Stimulated activated CD4-positive, alpha-beta T cell treated with anti-CD3 and anti-CD28 coated beads, Interleukin-4, amount 100 ng/mL, for 48 hours (primary cell): Measurements from ENCODE around the gene TM7SF3.

Experiments used
- DNase-seq, 2 donors: peaks; one replicate each; pipeline ENCODE4 v3.0.0-alpha.2; 2020; ENCODE audit warnings: low read depth in 2 of 2

Gene TM7SF3

DNA sequence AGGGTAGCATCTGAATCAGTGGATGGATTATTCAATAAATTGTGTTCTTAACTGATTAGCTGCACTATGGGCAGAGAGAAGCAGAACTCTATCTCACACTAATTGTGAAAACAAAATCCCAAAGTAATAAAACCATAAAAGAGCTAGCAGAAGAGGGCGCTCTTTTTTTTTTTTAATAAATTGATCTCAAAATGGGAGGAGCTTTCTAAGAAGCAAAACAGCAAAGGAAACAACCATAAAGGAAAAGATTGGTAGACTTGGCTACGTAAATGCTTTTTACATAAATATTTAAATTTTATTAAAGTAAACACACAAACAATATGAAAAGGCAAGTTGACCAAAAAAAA lies 1.5 kb upstream of the TM7SF3 start:
- no peak for DNase-seq

DNA sequence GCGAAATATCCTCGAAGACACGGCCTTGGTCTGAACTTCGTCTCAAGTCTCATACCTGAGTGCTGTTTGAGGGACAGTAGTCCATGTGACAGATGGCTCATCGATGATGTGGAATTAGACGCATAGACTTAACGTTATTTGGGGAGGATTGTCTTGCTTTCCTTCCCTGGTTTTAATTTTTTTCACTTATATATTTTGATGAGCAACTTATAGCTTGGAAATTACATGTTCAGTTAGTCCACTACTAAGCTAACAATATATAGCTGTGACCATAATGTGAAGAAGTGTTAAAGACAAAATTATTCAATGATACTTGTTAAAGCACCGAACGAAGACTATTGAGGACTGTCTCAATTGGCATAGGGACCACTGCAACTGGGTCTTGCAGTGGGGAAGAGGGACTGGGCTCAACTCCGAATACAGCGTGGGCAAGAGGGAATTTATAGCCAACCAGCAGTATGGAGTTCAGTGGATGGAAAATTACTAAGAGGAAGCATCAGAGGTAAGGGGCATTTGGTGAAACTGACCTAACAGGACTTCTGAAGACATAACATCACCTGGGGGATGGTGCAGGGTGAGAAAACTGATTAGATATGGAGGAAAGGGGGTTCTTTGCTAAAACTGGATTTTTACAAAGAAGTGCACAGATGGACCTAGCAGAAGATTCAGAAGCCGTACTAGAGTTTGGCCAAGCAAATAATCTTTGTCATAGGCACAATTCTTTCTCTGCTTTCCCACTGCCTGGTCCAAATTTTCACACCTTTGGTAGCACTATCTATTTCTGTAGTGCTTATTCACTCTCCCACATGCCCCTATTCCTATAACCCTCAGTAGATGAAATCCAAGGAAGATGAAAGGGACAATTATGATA lies 910 bp upstream of the TM7SF3 start:
- DNase-seq: no peak

DNA sequence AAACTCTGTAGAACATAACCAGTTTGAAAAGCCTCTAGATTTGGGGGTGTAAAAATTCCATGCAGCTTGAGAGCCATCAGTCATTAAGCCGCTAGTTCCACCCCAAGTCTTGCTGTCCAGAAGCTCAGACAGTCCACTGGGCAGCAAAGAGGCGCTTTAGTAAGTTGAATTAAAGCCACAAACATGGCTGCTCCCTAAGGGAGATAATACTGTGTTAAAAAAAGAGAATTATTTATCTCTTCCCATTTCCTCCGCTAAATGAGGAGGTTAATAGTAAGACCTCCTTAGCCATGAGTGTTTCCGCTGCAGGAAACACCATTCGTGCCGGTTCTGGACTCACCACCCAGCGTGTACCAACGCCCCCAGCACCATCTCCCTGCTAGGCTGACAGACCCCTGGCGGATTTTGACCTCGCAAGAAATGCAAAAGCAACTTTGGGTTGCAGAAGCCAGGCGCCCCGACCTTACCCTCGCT lies 536 bp downstream of the TM7SF3 start:
- no peak for DNase-seq

DNA sequence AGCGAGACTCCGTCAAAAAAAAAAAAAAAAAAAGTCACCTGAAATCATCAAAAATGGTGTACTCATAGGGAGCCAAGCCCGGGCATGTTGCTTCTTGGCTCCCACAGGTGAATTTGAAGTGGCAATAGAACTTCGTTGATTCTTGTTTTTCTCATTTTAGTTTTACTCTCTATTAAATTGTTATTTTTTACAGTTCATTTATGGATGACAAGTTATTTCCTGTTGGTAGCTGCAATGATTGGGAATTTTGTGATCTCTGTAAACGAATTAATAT lies 1.3 kb downstream of the TM7SF3 start:
- no peak for DNase-seq

DNA sequence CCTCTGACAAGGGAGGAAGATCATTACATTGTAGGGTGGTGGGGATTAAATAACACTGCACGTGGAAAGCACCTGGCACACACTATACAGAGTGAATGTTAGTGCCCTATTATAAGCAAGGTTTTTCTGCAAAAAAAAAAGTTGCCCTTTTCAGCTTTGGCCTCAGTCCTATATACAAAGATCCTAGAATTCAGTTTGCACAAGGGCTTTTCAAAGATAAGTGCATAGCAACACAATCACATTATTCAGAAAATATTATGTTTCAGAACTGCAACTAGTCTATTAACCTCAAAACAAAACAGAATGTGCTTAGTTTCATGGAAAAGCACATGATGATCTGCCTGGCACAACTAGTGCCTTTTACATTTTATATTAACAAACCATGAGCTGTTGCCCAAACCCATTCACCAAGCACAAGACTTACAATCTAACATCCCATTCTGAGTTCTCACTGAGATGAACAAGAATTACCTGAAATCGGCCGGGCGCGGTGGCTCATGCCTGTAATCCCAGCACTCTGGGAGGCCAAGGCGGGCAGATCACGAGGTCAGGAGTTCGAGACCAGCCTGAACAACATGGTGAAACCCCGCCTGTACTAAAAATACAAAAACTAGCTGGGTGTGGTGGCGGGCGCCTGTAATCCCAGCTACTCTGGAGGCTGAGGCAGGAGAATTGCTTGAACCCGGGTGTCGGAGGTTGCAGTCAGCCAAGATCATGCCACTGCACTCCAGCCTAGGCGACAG lies 1.8 kb downstream of the TM7SF3 start:
- no peak for DNase-seq

DNA sequence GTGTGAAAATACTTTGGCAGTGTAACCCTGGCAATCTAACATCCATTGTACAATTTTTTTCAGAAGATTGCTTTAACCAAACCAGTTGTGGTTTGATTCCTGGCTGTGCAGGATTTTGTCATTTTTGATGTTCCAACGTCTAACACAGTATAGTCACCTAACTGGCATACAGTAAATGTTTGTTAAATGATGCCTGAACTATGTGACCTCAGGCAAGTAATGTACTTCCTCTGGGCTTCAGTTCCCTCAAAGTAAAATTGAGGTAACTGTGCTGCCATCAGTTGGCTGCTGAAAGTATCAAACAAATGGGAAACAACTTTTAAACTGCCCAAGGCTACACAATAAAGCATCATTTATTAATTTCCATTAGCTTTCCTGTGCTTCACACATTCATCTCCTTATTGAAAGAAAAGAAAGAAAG lies 4.3 kb downstream of the TM7SF3 start:
- no peak for DNase-seq

DNA sequence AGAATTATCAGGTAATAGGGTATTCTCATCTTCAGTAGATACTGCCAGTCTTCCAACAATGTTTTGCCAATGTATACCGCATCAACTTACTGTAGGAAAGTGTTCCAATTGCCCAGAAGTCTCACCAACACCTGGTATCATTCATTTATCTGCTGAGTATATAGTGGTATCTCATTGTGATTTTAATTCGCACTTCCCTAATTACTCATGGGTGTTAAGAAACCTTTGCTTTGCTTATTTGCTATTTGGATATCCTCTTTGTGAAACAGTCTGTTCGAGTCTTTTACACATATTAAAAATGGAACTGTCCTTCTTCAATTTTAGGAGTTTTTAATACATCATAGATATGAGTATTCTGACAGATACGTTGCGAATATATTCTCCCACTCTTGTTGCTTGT lies 6.1 kb downstream of the TM7SF3 start:
- no peak for DNase-seq

DNA sequence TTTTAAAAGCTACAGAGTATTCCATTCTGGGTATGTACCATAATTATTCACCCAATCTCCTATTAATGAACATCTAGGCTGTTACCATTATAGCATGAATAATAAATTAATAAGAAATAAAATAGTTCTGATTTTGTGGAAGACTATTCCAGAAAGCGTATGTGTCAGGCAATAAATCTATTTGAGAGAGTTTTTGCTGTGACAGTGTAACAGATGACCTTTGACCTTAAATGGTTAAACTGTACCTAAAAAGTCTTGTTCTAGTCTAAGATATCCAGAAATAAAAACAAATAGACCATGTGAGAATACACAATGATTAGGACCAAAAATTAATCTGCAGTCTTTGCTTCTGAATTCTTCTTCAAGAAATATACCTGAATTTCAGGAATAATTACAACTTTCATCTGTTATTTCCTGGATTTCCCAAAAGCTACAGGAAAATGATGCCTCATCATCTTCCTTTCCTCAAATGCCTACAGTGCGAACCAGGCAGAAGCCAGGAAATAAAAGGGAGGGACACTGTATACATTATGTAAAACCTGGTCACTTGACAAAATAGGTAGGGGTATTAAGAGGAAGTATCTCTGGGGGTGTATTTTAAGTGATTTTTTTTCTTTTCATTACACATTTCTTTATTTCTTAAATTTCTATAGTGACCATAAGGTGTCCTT lies 7.3 kb downstream of the TM7SF3 start:
- DNase-seq: no peak

DNA sequence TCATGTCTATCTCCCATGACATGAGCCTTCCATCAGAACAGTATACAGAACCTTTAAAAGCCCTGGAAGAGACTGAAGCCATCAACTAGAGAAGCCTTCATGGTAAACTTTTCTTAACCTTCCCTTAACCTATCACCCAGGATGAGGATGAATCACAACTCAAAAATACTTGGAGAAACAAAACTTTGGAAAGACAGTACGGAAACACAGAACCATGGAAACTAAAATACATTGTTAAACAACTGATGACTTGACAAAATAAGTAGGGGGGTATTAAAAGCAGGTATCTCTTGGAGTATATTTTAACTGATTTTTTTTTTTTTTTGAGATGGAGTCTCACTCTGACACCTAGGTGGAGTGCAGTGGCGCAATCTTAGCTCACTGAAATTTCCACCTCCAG lies 8.7 kb downstream of the TM7SF3 start:
- DNase-seq: no peak

DNA sequence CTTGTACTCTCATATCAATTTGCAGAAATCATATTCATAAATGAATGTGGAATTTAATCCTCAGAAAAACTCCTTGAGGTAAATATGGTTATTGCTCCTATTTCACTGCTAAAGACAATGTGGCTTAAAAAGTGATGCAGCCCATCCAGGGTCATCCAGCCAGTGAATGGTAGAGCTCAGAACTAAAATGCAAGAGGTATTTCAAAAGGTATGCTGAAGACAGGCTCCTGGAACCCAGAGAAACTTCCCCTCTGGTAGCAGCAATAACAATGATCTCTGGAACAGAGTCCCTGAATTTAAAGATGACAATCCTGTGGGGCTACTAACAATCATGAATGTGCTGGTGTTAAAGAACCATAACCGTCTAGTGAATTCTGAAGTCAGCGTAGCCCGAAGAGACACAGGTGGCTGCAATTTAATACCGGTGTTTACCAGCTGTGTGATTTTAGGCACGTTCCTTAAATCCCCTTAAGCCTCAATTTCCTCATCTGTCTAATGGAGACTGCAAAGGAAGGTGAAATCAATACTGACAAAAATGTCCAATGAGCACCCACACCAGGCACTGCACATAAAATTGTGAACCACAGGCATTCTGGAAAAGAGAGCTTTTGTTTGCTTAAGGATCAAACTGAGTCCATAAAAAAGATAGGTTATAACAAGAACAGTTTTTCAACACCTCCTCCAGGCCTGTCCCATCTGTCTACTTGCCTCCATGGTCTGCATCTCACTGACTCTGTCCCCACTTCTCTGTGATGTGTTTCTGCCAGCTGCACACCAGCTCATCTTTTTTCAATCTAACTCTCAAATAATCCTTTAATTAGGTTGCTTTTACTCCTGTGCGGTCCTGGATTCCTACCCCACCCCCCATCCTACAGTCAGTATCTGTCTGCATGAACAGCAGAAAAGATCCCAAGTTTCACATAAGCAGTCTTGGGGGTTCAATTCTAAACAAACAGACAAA lies 10.5 kb downstream of the TM7SF3 start:
- no peak for DNase-seq

DNA sequence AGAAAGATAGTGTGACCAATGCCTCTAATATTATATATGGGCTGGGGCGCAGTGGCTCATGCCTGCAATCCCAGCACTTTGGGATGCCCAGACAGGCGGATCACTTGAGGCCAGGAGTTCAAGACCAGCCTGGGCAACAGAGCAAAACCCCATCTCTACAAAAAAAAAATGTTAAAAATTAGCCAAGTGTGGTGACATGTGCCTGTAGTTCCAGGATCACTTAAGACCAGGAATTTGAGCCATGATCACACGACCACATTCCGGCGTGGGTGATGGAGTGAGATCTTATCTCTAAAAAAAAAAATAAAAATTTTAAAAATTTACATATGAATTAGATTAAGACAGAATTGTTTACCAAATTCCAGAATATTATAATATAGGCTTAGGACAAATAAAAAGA lies 12.0 kb downstream of the TM7SF3 start:
- no peak for DNase-seq

DNA sequence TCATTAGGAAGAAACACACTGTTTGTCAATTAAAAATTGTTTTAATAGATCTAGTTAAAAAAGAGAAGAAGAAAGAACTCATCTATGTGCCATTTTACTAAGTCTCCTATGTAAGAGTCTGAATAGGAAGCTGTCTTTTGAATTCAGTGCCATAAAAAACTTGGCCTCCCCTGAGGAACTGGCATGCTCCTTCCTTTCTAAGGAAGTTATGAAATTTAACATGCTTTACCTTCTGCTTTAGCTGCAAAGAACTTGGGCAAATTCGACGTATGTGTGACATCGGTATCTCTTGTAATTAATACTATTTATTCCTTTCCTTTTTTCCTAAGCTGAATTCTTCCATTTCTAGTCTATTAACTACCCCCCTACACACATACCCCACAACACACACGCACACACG lies 12.5 kb downstream of the TM7SF3 start:
- DNase-seq: no peak

DNA sequence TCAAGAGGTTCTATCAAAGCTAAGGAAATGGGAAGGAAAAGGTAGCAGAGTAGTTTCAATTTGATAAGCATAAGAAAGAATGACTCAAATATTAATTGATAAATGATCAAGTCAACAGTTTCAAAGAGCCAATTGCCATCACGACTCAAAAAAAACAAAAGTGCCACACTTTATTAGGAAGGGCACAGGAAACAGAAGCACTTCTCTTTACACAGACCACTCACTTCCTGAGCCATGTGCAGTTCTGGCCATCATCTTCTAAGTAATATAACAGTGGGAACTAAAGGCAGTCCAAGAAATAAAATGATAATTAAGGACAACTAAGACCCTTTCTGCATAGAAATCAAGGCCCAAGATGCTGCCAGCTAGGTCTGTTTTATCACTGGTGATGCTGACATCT lies 13.2 kb downstream of the TM7SF3 start:
- no peak for DNase-seq

DNA sequence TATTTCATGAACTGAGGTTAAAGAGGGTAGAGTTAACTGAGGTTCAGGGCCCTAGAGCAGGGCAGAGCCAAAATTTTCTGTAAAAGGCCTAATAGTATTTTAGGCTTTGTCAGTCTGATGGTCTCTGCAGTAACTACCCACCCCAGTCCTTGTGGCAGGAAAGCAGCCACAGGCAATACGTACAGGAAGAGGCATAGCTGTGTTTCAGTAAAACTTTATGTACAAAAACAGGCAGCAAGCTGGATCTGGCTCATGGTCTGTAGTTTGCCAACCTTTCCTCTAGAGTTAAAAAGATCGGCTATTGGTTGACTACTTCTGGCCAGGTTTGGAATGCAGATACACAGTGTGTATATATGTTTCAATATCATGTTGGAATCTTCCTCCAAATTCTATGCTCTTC lies 17.2 kb downstream of the TM7SF3 start:
- DNase-seq: no peak

DNA sequence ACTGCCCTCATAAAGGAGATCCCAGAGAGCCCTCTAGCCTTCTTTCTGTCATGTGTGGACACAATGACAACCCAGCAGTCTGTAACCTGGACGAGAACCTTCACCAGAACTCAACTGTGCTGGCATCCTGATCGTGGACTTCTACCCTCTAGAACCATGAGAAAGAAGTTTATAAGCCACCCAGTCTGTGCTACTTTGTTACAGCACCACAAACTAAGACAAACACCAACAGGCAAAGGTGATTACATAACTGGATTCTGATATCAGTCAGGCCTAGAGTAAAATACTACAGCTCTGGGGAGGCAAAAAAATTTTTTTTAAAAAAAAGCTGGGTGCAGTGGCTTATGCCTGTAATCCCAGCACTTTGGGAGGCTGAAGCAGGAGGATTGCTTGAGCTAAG lies 18.5 kb downstream of the TM7SF3 start:
- no peak for DNase-seq

DNA sequence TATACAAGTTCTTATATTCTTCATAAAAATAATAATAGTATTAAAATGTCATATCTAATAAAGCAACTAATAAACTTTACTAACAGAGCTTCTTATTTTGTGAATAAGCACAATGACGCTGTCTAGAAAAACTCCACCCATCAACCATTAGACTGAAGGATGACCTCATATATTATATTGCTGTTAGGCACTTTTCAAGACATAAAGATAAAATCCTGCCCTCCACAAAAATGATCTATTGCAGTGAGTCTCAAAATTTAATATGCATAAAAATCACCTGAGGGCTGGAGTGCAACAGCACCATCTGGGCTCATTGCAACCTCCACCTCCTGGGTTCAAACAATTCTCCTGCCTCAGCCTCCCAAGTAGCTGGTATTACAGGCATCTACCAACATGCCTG lies 20.1 kb downstream of the TM7SF3 start:
- no peak for DNase-seq

DNA sequence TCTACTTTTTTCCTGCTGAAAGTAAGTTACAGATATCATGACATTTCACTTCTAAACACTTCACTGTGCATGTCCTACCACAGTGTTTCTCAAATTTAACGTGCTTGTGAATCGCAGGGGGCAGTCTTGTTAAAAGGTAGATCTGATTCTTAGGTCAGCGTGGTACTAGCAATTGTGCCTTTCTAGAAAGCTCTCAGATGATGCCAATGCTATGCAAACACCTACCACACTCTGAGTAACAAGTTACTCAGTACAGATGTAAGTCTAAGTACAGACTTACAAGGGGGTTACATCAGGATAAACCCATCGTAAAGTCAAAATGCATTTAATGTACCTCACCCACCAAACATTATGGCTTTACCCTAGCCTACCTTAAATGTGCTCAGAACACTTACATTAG lies 22.4 kb downstream of the TM7SF3 start:
- DNase-seq: no peak

DNA sequence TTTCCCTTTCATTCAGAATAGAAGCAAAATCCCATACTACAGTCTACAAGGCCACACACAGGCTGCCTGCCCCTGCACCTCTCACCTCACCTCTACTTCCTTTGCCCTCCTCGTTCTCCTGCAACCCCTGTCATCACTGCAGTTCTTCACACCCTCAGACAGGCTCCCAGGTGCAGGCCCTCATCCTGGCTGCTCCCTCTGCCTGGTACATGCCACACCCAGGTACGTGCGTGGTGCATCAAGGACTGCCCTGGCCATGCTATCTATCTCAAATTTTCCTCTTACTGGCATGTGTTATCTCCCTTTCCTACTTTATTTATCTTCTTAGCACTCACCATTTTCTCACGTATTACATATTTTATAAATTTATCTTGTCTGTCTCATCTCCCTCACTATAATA lies 24.3 kb downstream of the TM7SF3 start:
- no peak for DNase-seq

DNA sequence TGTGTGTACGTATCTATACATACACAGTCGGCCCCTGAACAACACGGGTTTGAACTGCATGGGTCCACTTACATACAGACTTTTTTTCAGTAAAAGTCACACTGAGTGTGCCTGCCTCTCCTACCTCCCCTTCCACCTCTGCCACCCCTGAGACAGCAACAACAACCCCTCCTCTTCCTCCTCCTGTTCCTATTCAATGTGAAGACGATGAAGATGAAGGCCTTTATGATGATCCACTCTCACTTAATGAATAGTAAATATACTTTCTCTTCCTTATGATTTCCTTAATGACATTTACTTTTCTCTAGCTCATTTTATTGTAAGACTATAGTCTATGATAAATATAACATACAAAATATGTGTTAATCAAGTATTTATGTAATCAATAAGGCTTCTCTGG lies 25.5 kb downstream of the TM7SF3 start:
- no peak for DNase-seq

DNA sequence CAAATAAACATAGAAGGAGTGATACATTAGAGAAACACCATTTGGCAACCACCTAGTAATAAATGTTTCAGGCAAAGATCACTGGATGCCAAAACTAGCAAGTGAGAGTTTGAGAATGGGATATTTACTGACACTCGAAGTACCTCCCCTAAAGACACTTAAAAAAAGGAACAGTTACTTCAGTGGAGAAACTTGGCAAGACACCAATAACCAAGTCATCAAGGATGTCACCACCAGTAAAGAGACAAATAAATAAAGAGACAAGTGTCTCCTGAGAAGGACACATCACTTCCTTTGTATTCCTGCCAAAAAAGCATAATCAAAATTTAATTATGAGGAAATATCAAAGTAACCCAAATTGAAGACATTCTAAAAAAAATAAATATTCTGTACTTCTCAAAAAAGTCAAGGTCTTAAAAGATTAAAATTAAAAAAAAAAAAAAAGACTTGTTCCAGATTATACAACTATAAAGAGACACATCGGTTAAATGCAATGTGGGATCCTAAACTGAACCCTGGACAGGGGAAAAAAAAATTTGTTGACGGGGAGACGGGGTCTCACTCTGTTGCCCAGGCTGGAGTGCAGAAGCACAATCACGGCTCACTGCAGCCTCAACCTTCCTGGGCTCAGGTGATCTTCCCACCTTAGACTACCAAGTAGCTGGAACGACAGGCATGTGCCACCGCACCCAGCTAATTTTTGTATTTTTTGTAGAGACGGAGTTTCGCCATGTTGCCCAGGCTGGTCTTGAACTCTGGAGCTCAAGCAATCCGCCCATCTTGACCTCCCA lies 26.4 kb downstream of the TM7SF3 start:
- DNase-seq: no peak

DNA sequence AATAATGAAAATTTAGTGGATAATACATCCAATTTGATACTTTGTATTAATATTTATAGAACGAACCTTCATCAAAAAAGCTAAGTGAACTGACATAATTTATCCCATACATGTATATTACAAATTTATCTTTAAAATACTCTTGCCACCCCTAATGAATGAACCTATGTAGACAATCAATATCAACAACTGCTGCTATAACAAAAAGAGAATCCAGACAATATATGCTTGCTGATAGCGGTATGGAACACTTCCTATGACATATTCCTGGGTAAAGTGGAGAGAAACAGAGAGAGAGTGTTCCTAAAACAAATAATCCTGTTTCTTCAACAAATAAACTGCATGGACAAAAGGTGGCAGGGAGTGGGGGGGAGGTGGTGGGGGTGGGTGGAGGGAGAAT lies 31.3 kb downstream of the TM7SF3 start:
- DNase-seq: no peak
